Activated CD8-positive, alpha-beta memory T cell treated with anti-CD3 and anti-CD28 coated beads, Interleukin-2, amount 50 U/mL, for 1 hour (primary cell): ENCODE results near the gene RALGPS1.
"Not testable (repeated sequence)": the region's sequence is repeated elsewhere in the genome, so short reads cannot be mapped to it uniquely, and the experiment has no call there.

Experiments used
- DNase-seq: peaks from one replicate; pipeline ENCODE4 v3.0.0-alpha.2; 2020; ENCODE audit errors: extremely low read depth

Gene RALGPS1

DNA sequence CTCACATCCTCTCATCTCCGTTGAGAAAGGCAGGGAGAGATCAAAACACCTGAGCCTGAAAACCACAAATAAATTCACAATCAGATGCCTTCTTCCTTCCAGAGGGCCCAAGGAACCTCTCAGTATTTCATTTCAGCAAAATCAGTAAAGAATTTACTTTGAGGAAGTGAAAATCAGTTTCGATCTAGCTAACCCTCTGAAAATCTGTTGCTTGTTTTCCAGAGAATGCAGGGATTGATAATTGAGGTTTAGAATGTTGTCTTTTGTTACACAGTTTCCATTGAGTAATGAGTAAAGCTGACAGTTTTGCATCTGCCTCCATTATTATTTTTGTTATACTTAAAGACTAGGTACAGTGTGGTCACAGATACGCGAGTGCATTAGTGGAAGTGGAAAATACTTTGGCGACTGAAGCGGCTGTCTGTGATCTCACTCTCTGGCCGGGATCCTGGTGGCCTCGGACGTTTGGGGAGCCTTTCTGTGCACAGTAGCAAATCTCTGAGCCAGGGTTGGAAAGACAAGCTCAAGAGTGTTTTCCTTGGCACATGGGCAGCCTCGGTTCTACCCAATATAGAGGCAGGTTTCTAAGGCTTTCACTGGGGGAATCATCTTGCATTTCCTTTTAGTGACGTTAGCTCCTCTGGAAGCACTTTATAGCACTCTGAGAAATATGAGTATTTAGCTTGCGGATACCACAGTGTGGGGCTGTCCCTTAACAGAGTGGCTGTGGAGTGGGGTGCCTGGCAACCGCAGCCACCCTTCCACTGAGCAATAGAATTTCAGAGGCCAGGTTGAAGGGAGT, 240.0 kb downstream of the RALGPS1 start:
- DNase-seq, result no peak

- DNase-seq, result no peak
These were observed 240.9 kb downstream of the RALGPS1 start for GRCh38 chr9:127155314-127155960.

- no peak for DNase-seq
These were observed 244.3 kb downstream of the RALGPS1 start for GRCh38 chr9:127158786-127159324.

DNA sequence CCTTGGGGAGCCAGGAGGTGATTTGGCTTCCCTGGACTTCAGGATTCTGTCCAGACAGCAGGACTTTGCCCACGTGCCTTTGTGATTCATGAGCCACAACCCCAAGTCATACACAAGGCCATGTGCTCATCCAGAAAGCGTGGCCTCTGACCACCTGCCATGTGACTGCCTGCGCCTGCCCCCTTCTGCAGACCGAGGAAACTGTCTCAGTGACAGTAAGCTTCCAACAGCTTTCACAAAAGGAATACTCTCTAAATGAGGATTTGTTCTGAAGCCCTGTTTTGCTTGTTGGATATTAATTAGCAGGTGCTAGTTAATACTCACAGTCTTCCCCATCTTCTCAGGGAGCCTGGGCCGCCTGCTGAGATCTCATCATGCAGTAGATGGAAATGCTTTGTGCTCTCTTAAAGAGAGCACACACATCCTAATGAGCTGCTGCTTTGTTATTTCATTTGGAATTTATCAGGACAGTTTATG, 244.8 kb downstream of the RALGPS1 start:
- DNase-seq, result no peak

DNA sequence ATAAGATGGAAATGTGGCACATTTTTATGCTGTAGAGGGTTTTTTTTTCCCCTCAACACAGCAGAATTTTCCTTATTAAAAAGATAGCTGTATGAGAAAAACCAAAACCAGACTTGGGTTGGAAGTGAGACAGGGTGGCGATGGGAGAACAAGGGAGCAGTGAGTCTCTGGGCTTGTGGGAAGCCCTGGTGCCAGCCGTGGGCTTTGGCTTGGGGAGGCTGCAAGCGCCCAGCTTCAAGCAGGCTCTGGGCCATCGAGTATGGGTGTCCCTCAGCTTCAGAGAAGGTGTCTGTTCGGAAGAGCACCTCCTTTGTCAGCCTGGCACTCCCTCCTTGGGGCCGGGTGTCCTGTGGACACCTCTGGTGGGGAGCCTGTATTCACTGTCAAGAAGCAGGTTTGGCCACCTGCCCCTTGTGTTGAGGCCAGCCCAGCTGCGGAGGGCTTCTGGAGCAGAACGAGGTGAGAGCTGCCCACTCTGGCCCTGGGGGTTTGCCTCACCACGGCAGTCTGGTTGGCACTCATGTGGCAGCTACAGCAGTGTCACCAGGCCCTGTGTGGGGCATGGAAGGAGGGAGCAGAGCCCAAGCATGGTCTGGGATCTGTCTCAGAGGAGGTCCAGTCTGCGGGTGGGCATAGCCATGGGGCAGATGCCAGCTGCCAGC, 245.5 kb downstream of the RALGPS1 start:
- DNase-seq, result no peak

GRCh38 chr9:127161081-127161624, 246.6 kb downstream of the RALGPS1 start:
- no peak for DNase-seq

DNA sequence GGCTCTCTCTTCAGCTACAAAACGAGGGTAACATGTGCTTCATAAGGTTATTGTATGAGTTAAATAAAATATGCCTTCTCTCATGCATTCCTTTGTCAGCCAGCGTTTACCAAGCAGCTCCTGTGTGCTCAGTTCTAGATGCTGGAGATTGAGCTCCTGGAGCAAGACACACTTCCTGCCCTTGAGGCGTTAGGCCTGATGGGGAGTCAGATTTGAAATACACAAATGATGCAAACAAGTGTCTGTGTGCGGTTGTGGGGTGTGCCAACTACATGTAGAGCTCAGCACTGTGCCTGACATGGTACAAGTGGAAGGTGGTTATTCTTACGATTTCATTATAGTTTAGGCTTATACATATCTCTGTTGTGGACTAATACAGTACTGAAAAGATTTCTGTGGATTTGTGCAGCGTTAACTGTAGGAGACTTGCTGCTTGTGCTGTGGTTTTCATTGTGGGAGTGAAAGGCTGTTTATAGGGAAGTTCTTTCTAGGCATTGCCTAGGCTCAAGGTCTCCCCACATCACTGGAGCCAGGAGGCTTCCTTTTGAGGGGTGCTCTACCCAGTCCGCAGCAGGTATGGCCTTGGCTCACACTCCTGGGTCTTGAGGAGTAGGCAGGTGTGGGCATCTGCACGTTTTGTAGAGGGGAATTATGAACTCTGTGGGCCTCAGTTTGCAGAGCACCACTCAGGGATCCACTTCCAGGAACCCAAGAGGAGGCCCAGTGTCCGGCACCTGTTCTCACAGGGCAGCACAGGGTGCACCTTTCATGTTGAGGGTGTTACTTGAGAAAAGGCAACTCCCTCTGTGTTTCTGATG, 247.7 kb downstream of the RALGPS1 start:
- DNase-seq, result no peak

- DNase-seq, result no peak
These were observed 248.3 kb downstream of the RALGPS1 start for GRCh38 chr9:127162864-127163365.

GRCh38 chr9:127163409-127163808, 248.8 kb downstream of the RALGPS1 start:
- DNase-seq, result no peak

- DNase-seq, result no peak
These were observed 250.5 kb downstream of the RALGPS1 start for GRCh38 chr9:127165116-127165515.

DNA sequence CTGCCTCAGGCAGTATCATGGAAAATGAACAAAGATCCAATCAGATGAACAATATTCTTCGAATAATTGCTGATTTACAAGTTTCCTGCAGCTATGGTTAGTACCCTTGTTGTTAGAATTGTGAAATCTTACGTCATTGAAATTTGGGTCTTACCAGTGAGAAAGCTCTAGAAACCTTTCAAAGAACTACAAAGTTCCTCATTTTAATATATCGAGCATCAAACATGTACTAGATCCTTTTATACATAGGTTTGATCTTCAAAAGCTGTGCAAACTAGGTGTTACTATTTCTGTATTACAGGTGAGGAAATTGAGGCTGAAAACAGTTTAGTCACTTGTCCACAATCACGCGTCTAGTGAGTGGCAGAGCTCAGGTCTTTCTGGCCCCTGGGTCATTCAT, 251.5 kb downstream of the RALGPS1 start:
- no peak for DNase-seq

DNA sequence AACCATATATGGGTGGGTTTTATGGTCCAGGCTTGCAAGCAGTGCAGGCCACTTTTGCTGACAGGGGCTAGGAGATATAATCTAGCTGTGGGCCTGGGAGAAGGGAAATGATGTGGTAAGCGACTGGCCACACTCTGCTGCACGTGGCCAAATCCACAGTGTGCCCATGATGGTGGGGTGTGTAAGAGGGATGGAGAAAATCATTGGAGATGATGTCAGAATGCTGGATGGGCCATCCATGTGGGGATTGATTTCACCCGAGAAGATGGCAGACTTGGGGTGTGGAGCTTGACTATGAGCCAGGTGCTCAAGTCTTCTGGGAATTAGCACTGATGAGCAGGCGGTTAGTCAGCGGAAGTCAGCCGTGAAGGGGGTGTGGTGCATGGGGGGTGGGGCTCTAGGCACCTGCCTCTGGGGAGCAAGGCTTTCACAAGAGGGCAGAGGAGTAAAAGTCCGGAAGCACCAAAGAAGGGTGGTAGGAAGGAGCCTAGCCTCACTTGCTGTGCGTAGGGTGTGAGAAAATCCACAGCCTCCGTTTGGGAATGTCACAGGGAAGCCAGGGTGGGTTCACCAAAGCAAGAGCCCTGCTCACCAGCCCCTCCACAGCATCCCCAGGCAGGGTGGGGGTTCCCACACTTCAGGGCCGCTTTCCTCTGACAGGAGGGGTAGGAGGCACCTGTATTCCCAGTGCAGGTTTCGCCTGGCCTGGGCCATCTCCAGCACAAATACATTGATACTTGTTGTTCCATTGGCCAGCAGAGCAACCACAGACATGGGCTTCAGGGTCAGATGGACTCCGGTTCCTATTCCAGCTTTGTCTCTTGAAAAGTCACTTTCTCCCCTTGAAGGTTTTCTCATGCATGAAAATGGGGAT, 252.3 kb downstream of the RALGPS1 start:
- DNase-seq, result no peak

- DNase-seq, result no peak
These were observed 253.2 kb downstream of the RALGPS1 start for GRCh38 chr9:127167560-127168326.

DNA sequence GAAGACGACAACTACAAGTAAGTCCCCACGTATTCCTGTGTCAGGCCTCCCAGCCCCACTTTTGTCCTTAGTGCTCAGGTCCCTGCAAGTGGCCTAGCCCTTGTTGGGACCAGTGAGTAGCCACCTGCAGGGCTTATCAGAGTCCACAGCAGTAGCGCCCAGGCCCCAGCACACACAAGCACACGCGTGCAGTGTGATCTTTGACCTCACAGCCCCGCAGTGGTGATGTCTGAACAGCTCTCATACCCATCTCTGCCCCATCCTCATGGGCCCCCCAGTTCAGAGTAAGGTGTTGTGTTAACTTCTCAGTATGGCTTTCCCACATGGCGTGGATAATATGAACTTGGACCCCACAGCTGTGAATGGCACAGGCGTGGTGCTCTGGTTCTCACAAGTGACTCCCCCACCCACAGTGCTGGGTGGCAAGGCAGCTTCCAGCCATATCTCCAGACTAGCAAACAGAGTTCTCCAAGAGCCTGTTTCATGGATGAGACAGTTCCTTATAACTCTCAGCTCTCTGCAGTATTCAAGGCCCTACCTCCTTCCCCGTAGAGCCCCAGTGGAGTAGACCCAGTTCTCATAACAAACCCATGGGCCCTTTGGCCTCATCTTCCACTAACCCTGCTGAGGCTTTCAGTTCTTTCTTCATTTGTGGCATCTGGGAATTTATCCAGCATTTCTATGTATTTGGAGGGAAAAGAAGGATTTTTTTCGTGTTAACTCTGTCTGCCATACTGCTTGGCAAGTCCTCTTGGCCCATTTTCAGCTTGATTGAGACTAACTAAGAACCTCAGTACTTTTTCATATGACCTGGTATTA, 254.4 kb downstream of the RALGPS1 start:
- DNase-seq, result no peak

- DNase-seq, result no peak
These were observed 254.9 kb downstream of the RALGPS1 start for GRCh38 chr9:127169575-127169883.

DNA sequence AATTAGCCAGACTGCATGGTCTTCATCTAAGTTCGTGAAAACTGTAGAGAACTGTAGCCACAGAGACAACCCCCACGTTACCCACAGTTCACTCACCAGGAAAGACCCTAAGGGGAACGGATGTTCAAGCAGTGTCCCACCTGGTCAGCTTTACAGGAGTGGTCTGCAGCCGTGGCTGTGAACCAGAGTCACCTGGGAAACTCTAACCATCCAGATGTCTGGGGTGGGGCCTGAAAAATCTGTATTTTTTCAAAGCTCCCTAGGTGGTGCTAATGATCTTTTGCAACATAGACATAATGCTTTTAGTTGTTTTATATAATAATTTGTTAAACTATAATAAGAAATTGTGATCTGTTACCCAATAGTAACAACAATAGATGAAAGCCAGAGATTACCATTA, 255.5 kb downstream of the RALGPS1 start:
- DNase-seq, result no peak

GRCh38 chr9:127170652-127171051, 256.1 kb downstream of the RALGPS1 start:
- DNase-seq, result no peak

GRCh38 chr9:127171348-127171747, 256.8 kb downstream of the RALGPS1 start:
- not testable (repeated sequence) for DNase-seq
